Stimulated activated CD4-positive, alpha-beta T cell treated with anti-CD3 and anti-CD28 coated beads, Interleukin-4, amount 100 ng/mL, for 24 hours (primary cell): Measurements from ENCODE around the gene PCDHA2.
"Not testable (repeated sequence)": the region's sequence is repeated elsewhere in the genome, so short reads cannot be mapped to it uniquely, and the experiment has no call there.

Experiments
- DNase-seq: peaks from one replicate; pipeline ENCODE4 v3.0.0-alpha.2; 2020

Gene PCDHA2

GRCh38 chr5:140821375-140822280 is 27.0 kb downstream of the PCDHA2 start, which contains the start of gene PCDHA5:
TSS of gene PCDHA5 (plus strand) at chr5:140821613.
- no peak for DNase-seq

- DNase-seq = no peak
Measured at GRCh38 chr5:140822281-140822629, 27.6 kb downstream of the PCDHA2 start.

- not testable (repeated sequence) for DNase-seq
Measured at GRCh38 chr5:140822969-140823368, 28.3 kb downstream of the PCDHA2 start.

DNA sequence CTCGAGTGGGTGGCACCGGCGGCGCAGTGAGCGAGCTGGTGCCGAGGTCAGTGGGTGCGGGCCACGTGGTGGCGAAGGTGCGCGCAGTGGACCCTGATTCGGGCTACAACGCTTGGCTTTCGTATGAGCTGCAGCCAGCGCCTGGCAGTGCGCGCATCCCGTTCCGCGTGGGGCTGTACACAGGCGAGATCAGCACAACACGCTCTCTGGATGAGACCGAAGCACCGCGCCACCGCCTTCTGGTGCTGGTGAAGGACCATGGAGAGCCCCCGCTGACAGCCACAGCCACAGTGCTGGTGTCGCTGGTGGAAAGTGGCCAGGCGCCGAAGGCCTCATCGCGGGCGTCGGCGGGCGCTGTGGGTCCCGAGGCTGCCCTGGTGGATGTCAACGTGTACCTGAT is 28.8 kb downstream of the PCDHA2 start:
- DNase-seq = no peak

DNA sequence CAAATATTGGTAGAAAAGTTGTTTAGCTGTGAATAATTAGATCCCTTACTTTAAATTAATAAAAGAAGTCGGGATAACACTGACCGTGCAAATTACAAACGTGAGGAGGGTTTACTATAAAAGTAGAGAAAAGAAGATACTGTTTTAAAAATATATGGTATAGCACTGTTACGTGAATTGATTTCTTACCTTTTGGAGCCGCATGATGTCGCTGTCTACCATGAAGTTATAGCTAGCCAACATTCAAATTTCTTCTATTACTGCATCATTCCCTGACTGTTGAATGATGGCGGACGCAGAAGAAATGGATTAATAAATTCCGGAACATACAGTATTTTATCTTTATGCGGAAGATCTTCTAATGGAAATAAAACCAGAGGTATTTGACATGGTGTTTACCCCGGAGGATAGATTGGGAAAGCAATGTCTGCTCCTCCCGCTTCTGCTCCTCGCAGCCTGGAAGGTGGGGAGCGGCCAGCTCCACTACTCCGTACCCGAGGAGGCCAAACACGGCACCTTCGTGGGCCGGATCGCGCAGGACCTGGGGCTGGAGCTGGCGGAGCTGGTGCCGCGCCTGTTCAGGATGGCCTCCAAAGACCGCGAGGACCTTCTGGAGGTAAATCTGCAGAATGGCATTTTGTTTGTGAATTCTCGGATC is 33.2 kb downstream of the PCDHA2 start, which contains the start of gene PCDHA6:
TSS of gene PCDHA6 (plus strand) at position 257 of the 658 bp plus-strand sequence. CDS start at position 389, 132 bp downstream.
- DNase-seq = no peak

GRCh38 chr5:140828362-140828737 is 33.7 kb downstream of the PCDHA2 start:
- DNase-seq = no peak

GRCh38 chr5:140829511-140830501 is 35.2 kb downstream of the PCDHA2 start:
- DNase-seq = not testable (repeated sequence)

GRCh38 chr5:140833993-140834392 is 39.3 kb downstream of the PCDHA2 start, which contains the start of gene PCDHA7:
TSS of gene PCDHA7 (plus strand) at chr5:140834269. CDS start at chr5:140834384, 115 bp downstream.
- no peak for DNase-seq

DNA sequence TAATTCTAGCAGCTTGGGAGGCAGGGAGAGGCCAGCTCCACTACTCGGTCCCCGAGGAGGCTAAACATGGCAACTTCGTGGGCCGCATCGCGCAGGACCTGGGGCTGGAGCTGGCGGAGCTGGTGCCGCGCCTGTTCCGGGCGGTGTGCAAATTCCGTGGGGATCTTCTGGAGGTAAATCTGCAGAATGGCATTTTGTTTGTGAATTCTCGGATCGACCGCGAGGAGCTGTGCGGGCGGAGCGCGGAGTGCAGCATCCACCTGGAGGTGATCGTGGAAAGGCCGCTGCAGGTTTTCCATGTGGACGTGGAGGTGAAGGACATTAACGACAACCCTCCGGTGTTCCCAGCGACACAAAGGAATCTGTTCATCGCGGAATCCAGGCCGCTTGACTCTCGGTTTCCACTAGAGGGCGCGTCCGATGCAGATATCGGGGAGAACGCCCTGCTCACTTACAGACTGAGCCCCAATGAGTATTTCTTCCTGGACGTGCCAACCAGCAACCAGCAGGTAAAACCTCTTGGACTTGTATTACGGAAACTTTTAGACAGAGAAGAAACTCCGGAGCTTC is 39.9 kb downstream of the PCDHA2 start:
- DNase-seq = not testable (repeated sequence)

DNA sequence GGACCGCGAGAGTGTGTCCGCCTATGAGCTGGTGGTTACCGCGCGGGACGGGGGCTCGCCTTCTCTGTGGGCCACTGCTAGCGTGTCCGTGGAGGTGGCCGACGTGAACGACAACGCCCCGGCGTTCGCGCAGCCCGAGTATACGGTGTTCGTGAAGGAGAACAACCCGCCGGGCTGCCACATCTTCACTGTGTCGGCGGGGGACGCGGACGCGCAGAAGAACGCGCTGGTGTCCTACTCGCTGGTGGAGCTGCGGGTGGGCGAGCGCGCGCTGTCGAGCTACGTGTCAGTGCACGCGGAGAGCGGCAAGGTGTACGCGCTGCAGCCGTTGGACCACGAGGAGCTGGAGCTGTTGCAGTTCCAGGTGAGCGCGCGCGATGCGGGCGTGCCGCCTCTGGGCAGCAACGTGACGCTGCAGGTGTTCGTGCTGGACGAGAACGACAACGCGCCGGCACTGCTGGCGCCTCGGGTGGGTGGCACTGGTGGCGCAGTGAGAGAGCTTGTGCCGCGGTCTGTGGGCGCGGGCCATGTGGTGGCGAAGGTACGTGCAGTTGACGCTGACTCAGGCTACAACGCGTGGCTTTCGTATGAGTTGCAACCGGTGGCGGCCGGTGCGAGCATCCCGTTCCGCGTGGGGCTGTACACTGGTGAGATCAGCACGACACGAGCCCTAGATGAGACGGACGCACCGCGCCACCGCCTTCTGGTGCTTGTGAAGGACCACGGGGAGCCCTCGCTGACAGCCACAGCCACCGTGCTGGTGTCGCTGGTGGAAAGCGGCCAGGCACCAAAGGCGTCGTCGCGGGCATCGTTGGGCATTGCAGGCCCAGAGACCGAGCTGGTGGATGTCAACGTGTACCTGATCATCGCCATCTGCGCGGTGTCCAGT is 41.2 kb downstream of the PCDHA2 start:
- no peak for DNase-seq

DNA sequence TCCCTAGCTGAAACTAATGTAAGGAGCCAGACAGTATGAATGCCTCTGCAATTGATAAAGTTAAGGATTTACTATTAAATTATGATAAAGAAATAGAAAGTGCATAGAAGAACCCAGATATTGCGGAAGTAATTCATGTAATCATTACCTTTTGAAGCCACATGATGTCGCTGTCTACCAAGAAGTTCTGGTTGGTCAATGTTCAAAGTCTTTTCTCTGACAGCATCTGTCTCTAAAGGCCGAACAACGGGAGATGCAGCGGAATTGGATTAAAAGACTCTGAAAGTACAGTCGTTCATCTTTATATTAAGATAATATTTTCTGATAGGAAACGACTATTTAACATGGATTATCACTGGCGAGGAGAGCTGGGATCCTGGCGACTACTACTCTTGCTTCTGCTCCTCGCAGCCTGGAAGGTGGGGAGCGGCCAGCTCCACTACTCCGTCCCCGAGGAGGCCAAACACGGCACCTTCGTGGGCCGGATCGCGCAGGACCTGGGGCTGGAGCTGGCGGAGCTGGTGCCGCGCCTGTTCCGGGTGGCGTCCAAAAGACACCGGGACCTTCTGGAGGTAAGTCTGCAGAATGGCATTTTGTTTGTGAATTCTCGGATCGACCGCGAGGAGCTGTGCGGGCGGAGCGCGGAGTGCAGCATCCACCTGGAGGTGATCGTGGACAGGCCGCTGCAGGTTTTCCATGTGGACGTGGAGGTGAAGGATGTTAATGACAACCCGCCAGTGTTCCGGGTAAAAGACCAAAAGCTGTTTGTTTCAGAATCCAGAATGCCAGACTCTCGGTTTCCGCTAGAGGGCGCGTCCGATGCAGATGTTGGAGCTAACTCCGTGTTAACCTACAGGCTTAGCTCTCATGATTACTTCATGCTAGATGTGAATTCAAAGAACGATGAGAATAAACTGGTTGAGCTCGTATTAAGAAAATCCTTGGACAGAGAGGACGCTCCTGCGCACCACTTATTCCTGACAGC is 46.6 kb downstream of the PCDHA2 start, which contains the start of gene PCDHA8:
TSS of gene PCDHA8 (plus strand) at position 210 of the 985 bp plus-strand sequence. CDS start at position 345, 135 bp downstream.
- no peak for DNase-seq

GRCh38 chr5:140842798-140843733 is 48.4 kb downstream of the PCDHA2 start:
- DNase-seq = no peak
